ENCODE data around the gene NAP1L5. TPM values are rescaled to one million over a fixed set of nuclear protein-coding genes. Genes with fewer than 3 reads are reported as not detected.
A peak's percentile ranks its signal among the peaks of the same experiment; 100 is the strongest.

Gene NAP1L5
- total RNA-seq, 1 donor from 2014 or later, result 4.7 TPM

DNA sequence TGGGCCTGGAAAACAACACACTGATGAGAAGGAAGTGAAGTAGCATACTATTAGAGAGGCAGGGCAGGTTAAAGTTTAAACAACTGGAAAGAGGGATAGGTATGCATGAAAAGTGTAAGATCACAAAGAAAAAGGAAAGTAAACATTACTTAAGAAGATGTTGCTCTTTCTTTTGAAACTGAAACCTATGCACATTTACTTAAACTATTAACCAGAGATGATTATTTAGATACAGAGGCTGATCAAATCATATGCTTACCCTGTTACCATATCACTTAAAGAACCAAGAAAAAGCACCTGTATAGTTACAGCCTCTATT, 37.8 kb downstream of the NAP1L5 start:
- Histone ChIP-seq H3K36me3 (ENCODE audit: insufficient read depth, low read length) (no peaks in the 10 kb centered on the region), H3K9me3 (ENCODE audit: insufficient read depth, low read depth, low read length) (no peaks in the 10 kb centered on the region), H2AFZ (ENCODE audit: low read depth, low read length) (no peak overlapping the region), H3K4me1 (ENCODE audit: insufficient read depth, low read length) (peaks cover 17% of the 10 kb centered on the region), H3K4me2 (ENCODE audit: low read length) (no peak overlapping the region), H3K27ac (ENCODE audit: low read depth, low read length) (peak overlapping the region; percentile 86), H4K20me1 (ENCODE audit: insufficient read depth, low read length) (no peaks in the 10 kb centered on the region), H3K79me2 (ENCODE audit: insufficient read depth, low read length) (no peaks in the 10 kb centered on the region), H3K9ac (ENCODE audit: low read length) (no peak overlapping the region), H3K4me3 (ENCODE audit: insufficient read depth, low read depth, low read length) (no peak overlapping the region), H3K27me3 (ENCODE audit: insufficient read depth, low read length) (no peaks in the 10 kb centered on the region)
- H3K36me3 Mint-ChIP-seq (ENCODE audit: low read depth, unreplicated experiment), result peaks cover 8% of the 10 kb centered on the region
- DNase-seq (ENCODE audit: low read depth), result no peak
- H3K27me3 Mint-ChIP-seq (ENCODE audit: low read depth, unreplicated experiment), result no peaks in the 10 kb centered on the region
- no peak overlapping the region for H3K4me3 Mint-ChIP-seq (ENCODE audit: unreplicated experiment)
- H3K9me3 Mint-ChIP-seq (ENCODE audit: unreplicated experiment), result no peaks in the 10 kb centered on the region
- TF ChIP-seq, protein P1, sequence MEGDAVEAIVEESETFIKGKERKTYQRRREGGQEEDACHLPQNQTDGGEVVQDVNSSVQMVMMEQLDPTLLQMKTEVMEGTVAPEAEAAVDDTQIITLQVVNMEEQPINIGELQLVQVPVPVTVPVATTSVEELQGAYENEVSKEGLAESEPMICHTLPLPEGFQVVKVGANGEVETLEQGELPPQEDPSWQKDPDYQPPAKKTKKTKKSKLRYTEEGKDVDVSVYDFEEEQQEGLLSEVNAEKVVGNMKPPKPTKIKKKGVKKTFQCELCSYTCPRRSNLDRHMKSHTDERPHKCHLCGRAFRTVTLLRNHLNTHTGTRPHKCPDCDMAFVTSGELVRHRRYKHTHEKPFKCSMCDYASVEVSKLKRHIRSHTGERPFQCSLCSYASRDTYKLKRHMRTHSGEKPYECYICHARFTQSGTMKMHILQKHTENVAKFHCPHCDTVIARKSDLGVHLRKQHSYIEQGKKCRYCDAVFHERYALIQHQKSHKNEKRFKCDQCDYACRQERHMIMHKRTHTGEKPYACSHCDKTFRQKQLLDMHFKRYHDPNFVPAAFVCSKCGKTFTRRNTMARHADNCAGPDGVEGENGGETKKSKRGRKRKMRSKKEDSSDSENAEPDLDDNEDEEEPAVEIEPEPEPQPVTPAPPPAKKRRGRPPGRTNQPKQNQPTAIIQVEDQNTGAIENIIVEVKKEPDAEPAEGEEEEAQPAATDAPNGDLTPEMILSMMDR (IDR thresholded peaks at IDR 0.05; ENCODE audit: insufficient read depth, low read depth, low read length), result no peak
- no peak for TF ChIP-seq EZH2 (IDR thresholded peaks at IDR 0.05; ENCODE audit: insufficient read depth, low read length)
- H3K27ac Mint-ChIP-seq (ENCODE audit: unreplicated experiment), result no peak overlapping the region
- peaks cover 21% of the 10 kb centered on the region for H3K4me1 Mint-ChIP-seq (ENCODE audit: low read depth, unreplicated experiment)
- FAIRE-seq, result no peak

DNA sequence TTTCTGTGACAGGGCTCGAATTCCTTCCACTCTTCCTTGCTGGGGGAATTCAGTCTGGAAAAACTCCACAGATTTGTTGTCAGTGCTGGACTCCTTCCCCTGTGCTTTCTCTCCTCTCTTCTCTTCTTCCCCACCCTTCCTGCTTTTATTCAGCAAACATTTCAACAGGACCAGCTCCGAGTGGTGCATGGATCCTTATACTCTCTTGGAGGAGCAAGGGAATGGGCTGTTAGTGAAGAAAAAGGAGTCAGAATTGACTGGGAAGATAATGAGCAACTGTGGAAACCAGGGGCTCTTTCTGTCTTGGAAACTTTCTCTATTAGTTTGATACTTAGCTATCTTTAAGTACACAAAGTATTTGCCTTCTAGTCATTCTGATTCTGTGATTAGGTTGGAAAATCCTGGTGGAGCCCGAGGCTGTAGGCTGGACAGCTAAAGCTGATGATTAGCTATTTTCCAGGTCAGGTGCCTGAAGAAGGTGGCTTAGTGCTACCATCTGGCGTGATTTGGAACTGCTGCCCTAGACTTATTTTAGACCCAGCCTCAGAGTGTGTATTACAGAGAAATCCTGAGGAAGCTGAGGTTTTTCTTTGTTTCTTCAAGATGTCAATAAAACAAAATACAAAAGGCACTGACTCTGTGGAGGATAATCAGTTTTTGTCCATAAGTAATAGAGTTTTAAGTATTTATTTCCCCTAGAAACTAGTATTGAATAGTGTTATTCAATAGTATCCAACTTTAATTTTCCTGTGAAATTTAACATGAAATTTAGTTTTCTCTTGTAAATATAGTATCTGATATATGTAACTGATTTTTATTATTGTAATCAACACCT, 38.4 kb downstream of the NAP1L5 start:
- peak; percentile 62 for DNase-seq (ENCODE audit: low read depth)
- Mint-ChIP-seq H3K4me1 (ENCODE audit: low read depth, unreplicated experiment) (peaks cover 21% of the 10 kb centered on the region), H3K27ac (ENCODE audit: unreplicated experiment) (no peak overlapping the region), H3K9me3 (ENCODE audit: unreplicated experiment) (no peaks in the 10 kb centered on the region), H3K36me3 (ENCODE audit: low read depth, unreplicated experiment) (peaks cover 8% of the 10 kb centered on the region), H3K27me3 (ENCODE audit: low read depth, unreplicated experiment) (no peaks in the 10 kb centered on the region), H3K4me3 (ENCODE audit: unreplicated experiment) (no peak overlapping the region)
- Histone ChIP-seq H3K4me1 (ENCODE audit: insufficient read depth, low read length) (peaks cover 17% of the 10 kb centered on the region), H3K9me3 (ENCODE audit: insufficient read depth, low read depth, low read length) (no peaks in the 10 kb centered on the region), H3K4me2 (ENCODE audit: low read length) (no peak overlapping the region), H3K27me3 (ENCODE audit: insufficient read depth, low read length) (no peaks in the 10 kb centered on the region), H2AFZ (ENCODE audit: low read depth, low read length) (peak overlapping the region; percentile 44), H3K36me3 (ENCODE audit: insufficient read depth, low read length) (no peaks in the 10 kb centered on the region), H3K79me2 (ENCODE audit: insufficient read depth, low read length) (no peaks in the 10 kb centered on the region), H4K20me1 (ENCODE audit: insufficient read depth, low read length) (no peaks in the 10 kb centered on the region), H3K27ac (ENCODE audit: low read depth, low read length) (peak overlapping the region; percentile 10), H3K4me3 (ENCODE audit: insufficient read depth, low read depth, low read length) (no peak overlapping the region), H3K9ac (ENCODE audit: low read length) (peak overlapping the region; percentile 32)
- no peak for FAIRE-seq
- no peak for TF ChIP-seq EZH2 (IDR thresholded peaks at IDR 0.05; ENCODE audit: insufficient read depth, low read length)
- TF ChIP-seq, protein P1 (IDR thresholded peaks at IDR 0.05; ENCODE audit: insufficient read depth, low read depth, low read length), result peak; percentile 74

DNA sequence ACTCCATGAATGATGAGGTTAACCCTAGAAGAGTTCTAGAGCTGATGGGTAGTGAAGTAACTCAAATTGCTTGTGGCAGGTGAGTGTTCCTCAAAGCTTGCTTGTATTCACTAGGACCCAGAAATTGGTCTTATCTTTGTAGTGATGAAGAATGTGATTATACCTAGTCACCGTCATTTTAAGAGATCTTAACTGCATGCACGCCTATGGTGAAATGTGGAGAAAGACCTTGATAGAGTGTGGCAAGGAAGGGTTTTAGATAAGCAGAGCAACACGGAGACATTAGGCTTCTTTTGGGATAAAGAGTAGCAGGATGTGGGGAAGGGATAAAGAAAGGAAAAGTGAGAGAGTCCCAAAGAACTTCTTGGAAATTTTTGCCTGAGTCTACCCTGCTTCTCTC, 42.4 kb downstream of the NAP1L5 start:
- Mint-ChIP-seq H3K36me3 (ENCODE audit: low read depth, unreplicated experiment) (peaks cover 8% of the 10 kb centered on the region), H3K9me3 (ENCODE audit: unreplicated experiment) (peaks cover 2% of the 10 kb centered on the region), H3K4me3 (ENCODE audit: unreplicated experiment) (no peak overlapping the region), H3K27me3 (ENCODE audit: low read depth, unreplicated experiment) (no peaks in the 10 kb centered on the region), H3K4me1 (ENCODE audit: low read depth, unreplicated experiment) (peaks cover 4% of the 10 kb centered on the region), H3K27ac (ENCODE audit: unreplicated experiment) (no peak overlapping the region)
- H3K9ac ChIP-seq (ENCODE audit: low read length), result no peak overlapping the region
- H3K36me3 ChIP-seq (ENCODE audit: insufficient read depth, low read length), result no peaks in the 10 kb centered on the region
- no peaks in the 10 kb centered on the region for H3K9me3 ChIP-seq (ENCODE audit: insufficient read depth, low read depth, low read length)
- H3K27me3 ChIP-seq (ENCODE audit: insufficient read depth, low read length), result no peaks in the 10 kb centered on the region
- H3K4me2 ChIP-seq (ENCODE audit: low read length), result no peak overlapping the region
- no peaks in the 10 kb centered on the region for H3K4me1 ChIP-seq (ENCODE audit: insufficient read depth, low read length)
- no peak overlapping the region for H3K27ac ChIP-seq (ENCODE audit: low read depth, low read length)
- FAIRE-seq (no peak), DNase-seq (ENCODE audit: low read depth) (no peak)
- H3K4me3 ChIP-seq (ENCODE audit: insufficient read depth, low read depth, low read length), result no peak overlapping the region
- no peaks in the 10 kb centered on the region for H4K20me1 ChIP-seq (ENCODE audit: insufficient read depth, low read length)
- H3K79me2 ChIP-seq (ENCODE audit: insufficient read depth, low read length), result no peaks in the 10 kb centered on the region
- TF ChIP-seq, protein P1 (IDR thresholded peaks at IDR 0.05; ENCODE audit: insufficient read depth, low read depth, low read length), result no peak
- no peak for TF ChIP-seq EZH2 (IDR thresholded peaks at IDR 0.05; ENCODE audit: insufficient read depth, low read length)
- no peak overlapping the region for H2AFZ ChIP-seq (ENCODE audit: low read depth, low read length)

Data from astrocyte (in vitro differentiated cells and primary cell).